PC-3 (cell line): ENCODE measurements around the gene MEX3A. TPM values are rescaled to one million over a fixed set of nuclear protein-coding genes. Genes with fewer than 3 reads are reported as not detected.

Experiments used
- ATAC-seq: fragments of 200-7000 bp; cut with Tn5 transposase; 2 replicates; pipeline ENCODE4 v1.9.1; 2020; ENCODE audit warnings: mild to moderate bottlenecking, moderate library complexity
- BruUV-seq: library from RNA; stranded (reverse); fragments of 400-500 nt; replicated peaks from 2 replicates; lab custom pipeline; 2021; lab: Mats Ljungman, UMichigan
- CTCF ChIA-PET: fragments of 300-600 bp; sonication (Branson Sonifier 250); formaldehyde crosslinking; loops from one replicate; lab custom pipeline; 2022; ENCODE audit warnings: antibody characterized with exemption; lab: Charles Lee
- POLR2A ChIA-PET: fragments of 300-600 bp; sonication (Branson Sonifier 250); formaldehyde crosslinking; loops from one replicate; lab custom pipeline; 2022; ENCODE audit warnings: antibody characterized with exemption; ENCODE audit not compliant: unreplicated experiment; lab: Charles Lee
- DNase-seq: peaks from one replicate; pipeline ENCODE4 v3.0.0-alpha.2; 2015
- H2AFZ ChIP-seq: fragments of 300-600 bp; sonication (generic); 2 replicates; pipeline ENCODE4 v1.6.0; 2016; ENCODE audit warnings: antibody characterized with exemption, low read length
- H3F3A ChIP-seq: fragments of 300-600 bp; sonication (generic); one replicate; pipeline ENCODE4 v1.6.0; 2017; ENCODE audit warnings: antibody characterized with exemption, low read length, control low read depth, mild to moderate bottlenecking; ENCODE audit not compliant: unreplicated experiment
- H3K27ac ChIP-seq: fragments of 300-600 bp; sonication (generic); 2 replicates; pipeline ENCODE4 v1.5.1; 2016; ENCODE audit warnings: mild to moderate bottlenecking, low read length
- H3K27me3 ChIP-seq: fragments of 300-600 bp; sonication (generic); 2 replicates; pipeline ENCODE4 v1.6.1; 2016; ENCODE audit warnings: low read length, mixed read lengths
- H3K36me3 ChIP-seq: fragments of 300-600 bp; sonication (generic); 2 replicates; pipeline ENCODE4 v1.6.1; 2016; ENCODE audit warnings: low read depth, mixed run types, low read length, mixed read lengths
- H3K4me1 ChIP-seq: fragments of 300-600 bp; sonication (generic); 2 replicates; pipeline ENCODE4 v1.5.1; 2016; ENCODE audit warnings: low read length; ENCODE audit not compliant: insufficient read depth
- H3K4me2 ChIP-seq: fragments of 300-600 bp; sonication (generic); 2 replicates; pipeline ENCODE4 v1.6.0; 2016; ENCODE audit warnings: low read length
- H3K4me3 ChIP-seq: fragments of 300-600 bp; sonication (generic); 2 replicates; pipeline ENCODE4 v1.5.1; 2016; ENCODE audit warnings: mild to moderate bottlenecking, low read length, mixed read lengths
- H3K79me2 ChIP-seq: fragments of 300-600 bp; sonication (generic); 2 replicates; pipeline ENCODE4 v1.6.1; 2017; ENCODE audit warnings: low read length, mixed read lengths
- H3K9ac ChIP-seq: fragments of 300-600 bp; sonication (generic); 2 replicates; pipeline ENCODE4 v1.6.0; 2016; ENCODE audit warnings: mild to moderate bottlenecking, low read length
- H3K9me2 ChIP-seq: fragments of 300-600 bp; sonication (generic); replicated peaks from 2 replicates; pipeline ENCODE4 v1.6.1; 2016; ENCODE audit warnings: mixed run types, low read length, mixed read lengths
- H3K9me3 ChIP-seq: fragments of 300-600 bp; sonication (generic); 2 replicates; pipeline ENCODE4 v1.6.1; 2016; ENCODE audit warnings: low read length, mixed read lengths
- H4K20me1 ChIP-seq: fragments of 300-600 bp; sonication (generic); 2 replicates; pipeline ENCODE4 v1.6.1; 2016; ENCODE audit warnings: low read length, mixed read lengths
- EZH2 ChIP-seq: fragments of 300-600 bp; sonication (generic); IDR thresholded peaks from one replicate; pipeline ENCODE4 v1.6.1; 2017; ENCODE audit warnings: antibody characterized with exemption, mild to moderate bottlenecking, low read length; ENCODE audit not compliant: unreplicated experiment
- EZH2phosphoT487 ChIP-seq: fragments of 300-600 bp; sonication (generic); IDR thresholded peaks from 2 replicates; pipeline ENCODE4 v1.6.1; 2018; ENCODE audit warnings: mild to moderate bottlenecking, antibody characterized with exemption, low read length, borderline replicate concordance
- intact Hi-C: fragments of 100-400 bp; cut with micrococcal nuclease; formaldehyde crosslinking; loops from 2 replicates; pipeline ENCODE4 v1.9.0; 2023
- total RNA-seq: library from RNA; depleted of rRNA; stranded (reverse); fragments of >200 nt; gene quantifications from 2 replicates; pipeline ENCODE4 v1.2.3, GENCODE V29; 2014
- TF ChIP-seq, protein P1 (sequence below): fragments of 300-600 bp; sonication (generic); conservative IDR thresholded peaks from 2 replicates; pipeline ENCODE4 v1.5.1; 2017; ENCODE audit warnings: antibody characterized with exemption, low read depth, mild to moderate bottlenecking, low read length

The MEX3A gene
- total RNA-seq, 1 experiment from 2014 or later, result 12.9 TPM

DNA sequence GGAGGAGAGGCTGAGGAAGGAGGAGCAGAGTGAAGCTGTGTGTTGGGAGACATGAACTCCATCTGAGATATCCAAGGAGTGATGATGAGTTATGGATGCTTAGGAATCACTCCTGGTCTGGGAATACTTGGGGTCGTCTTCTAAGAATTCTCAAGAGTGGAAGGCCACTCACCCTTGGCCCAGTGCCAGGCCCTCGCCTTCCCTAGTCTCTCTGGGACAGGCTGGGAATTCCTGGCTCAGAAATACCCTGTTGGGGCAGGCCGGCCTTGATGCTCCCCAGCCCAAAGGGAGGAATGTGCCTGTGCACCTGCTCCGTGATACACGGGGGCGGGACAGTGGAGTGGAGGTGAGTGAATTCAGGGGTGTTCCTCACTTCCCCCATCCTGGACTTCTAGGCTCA is 19.6 kb upstream of the MEX3A start:
- no peak overlapping the region for H3K4me3 ChIP-seq
- CTCF ChIA-PET, result interaction anchor here (0.5 to 0.7 kb wide), 4 partner anchors 21 to 116 kb away, joined by 3 to 6 read pairs (median 4); no protein-coding TSS in a partner anchor
- no peaks in the 10 kb centered on the region for H3K27me3 ChIP-seq
- H3K9ac ChIP-seq, result no peak overlapping the region
- no peaks in the 10 kb centered on the region for H3F3A ChIP-seq
- H3K36me3 ChIP-seq, result no peaks in the 10 kb centered on the region
- no peak for TF ChIP-seq EZH2
- H3K79me2 ChIP-seq, result no peaks in the 10 kb centered on the region
- no TSS peak for BruUV-seq
- H3K4me1 ChIP-seq, result peaks cover 67% of the 10 kb centered on the region
- no peaks in the 10 kb centered on the region for H3K9me2 ChIP-seq
- no peak for DNase-seq
- intact Hi-C loops, result no loop called here
- no peak for ATAC-seq
- H3K9me3 ChIP-seq, result no peaks in the 10 kb centered on the region
- POLR2A ChIA-PET, result interaction anchor here (0.6 kb wide), 1 partner anchor 124 kb away, joined by 29 read pairs; no protein-coding TSS in a partner anchor
- H3K4me2 ChIP-seq, result no peak overlapping the region
- no peak overlapping the region for H2AFZ ChIP-seq
- no peaks in the 10 kb centered on the region for H4K20me1 ChIP-seq
- no peak overlapping the region for H3K27ac ChIP-seq

DNA sequence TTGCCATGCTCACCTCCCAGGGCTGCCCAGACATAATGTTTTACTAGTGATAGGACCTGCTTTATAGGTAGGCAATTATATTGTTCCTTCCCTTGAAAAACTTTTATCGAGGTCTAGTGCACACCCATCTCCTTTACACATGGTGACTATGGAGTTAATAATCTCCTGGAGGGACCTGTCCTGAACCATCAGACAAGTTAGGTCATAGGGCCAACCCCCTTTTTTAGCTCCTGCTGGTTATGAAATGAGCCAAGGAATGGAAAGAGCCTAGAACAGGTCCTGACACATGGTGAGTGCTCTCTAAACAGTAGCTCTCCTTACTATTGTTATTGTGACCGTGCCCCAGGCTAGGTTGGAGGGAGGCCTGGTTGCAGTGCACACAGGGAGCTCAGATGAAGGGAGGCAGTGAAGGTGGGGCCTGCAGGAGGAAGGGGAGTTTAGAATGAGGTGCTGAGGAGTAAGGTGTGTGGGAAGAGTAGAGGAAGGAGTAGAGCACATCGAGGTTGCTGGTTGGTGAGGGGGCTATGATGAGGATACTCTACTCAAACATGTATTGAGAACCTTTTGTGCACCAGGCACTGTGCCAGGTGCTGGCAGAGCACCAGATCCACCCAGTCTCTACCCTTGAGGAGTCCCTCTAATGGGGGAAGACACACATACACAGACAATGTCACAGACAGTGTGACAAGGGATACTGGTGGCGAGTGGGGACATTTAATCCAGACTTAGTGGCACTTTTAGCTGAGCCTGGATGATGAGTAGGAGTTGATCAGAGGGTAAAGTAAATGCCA is 18.1 kb upstream of the MEX3A start:
- H3K27ac ChIP-seq, result peak overlapping the region; percentile 22; the same call in 1 of the 2 replicates
- H3K27me3 ChIP-seq, result no peaks in the 10 kb centered on the region
- POLR2A ChIA-PET, result interaction anchor here (0.5 to 0.6 kb wide), 2 partner anchors 18 to 132 kb away, joined by 3 to 6 read pairs; no protein-coding TSS in a partner anchor
- H3K4me1 ChIP-seq, result peaks cover 70% of the 10 kb centered on the region
- no peaks in the 10 kb centered on the region for H4K20me1 ChIP-seq
- DNase-seq (peak; percentile 67), ATAC-seq (no peak)
- CTCF ChIA-PET, result interaction anchor here (4.7 kb wide), 1 partner anchor 30 kb away, joined by 22 read pairs; no protein-coding TSS in a partner anchor
- peak overlapping the region; percentile 1 for H3K4me2 ChIP-seq
- BruUV-seq, result no TSS peak
- H3F3A ChIP-seq, result no peaks in the 10 kb centered on the region
- H3K9me2 ChIP-seq, result no peaks in the 10 kb centered on the region
- no peaks in the 10 kb centered on the region for H3K9me3 ChIP-seq
- TF ChIP-seq, protein P1, sequence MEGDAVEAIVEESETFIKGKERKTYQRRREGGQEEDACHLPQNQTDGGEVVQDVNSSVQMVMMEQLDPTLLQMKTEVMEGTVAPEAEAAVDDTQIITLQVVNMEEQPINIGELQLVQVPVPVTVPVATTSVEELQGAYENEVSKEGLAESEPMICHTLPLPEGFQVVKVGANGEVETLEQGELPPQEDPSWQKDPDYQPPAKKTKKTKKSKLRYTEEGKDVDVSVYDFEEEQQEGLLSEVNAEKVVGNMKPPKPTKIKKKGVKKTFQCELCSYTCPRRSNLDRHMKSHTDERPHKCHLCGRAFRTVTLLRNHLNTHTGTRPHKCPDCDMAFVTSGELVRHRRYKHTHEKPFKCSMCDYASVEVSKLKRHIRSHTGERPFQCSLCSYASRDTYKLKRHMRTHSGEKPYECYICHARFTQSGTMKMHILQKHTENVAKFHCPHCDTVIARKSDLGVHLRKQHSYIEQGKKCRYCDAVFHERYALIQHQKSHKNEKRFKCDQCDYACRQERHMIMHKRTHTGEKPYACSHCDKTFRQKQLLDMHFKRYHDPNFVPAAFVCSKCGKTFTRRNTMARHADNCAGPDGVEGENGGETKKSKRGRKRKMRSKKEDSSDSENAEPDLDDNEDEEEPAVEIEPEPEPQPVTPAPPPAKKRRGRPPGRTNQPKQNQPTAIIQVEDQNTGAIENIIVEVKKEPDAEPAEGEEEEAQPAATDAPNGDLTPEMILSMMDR, result no peak
- TF ChIP-seq EZH2 (no peak), EZH2phosphoT487 (no peak)
- no peak overlapping the region for H3K9ac ChIP-seq
- no peaks in the 10 kb centered on the region for H3K36me3 ChIP-seq
- H3K79me2 ChIP-seq, result no peaks in the 10 kb centered on the region
- intact Hi-C loops, result no loop called here
- no peak overlapping the region for H3K4me3 ChIP-seq
- no peak overlapping the region for H2AFZ ChIP-seq

DNA sequence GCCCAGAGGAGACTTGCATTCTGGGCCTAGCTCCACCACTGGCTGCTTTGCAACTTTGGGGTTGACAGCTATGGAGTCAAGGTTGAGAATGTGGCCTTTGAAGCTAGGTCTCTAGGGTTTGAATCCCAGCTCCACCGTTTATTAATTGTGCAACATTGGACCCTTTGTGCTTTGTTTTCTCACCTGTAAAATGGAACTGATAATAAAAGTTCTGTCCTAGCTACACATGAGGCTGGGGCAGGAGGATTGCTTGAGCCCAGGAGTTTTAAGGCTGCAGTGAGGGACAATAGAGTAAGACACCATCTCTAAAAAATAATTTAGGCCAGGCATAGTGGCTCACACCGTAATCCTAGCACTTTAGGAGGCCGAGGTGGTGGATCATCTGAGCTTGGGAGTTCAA is 17.0 kb upstream of the MEX3A start:
- no peaks in the 10 kb centered on the region for H3K79me2 ChIP-seq

More for the DNA sequence above, 17.0 kb upstream of the MEX3A start:
- no peaks in the 10 kb centered on the region for H4K20me1 ChIP-seq
- no TSS peak for BruUV-seq
- ATAC-seq (no peak), DNase-seq (no peak)
- no peak overlapping the region for H3K9ac ChIP-seq
- no peak overlapping the region for H3K4me3 ChIP-seq
- TF ChIP-seq, protein P1, result no peak
- TF ChIP-seq EZH2phosphoT487 (no peak), EZH2 (no peak)
- H3K9me3 ChIP-seq, result no peaks in the 10 kb centered on the region
- H3K4me2 ChIP-seq, result no peak overlapping the region
- H3K4me1 ChIP-seq, result peaks cover 64% of the 10 kb centered on the region
- no peaks in the 10 kb centered on the region for H3F3A ChIP-seq
- CTCF ChIA-PET, result interaction anchor here (4.7 kb wide), 1 partner anchor 31 kb away, joined by 22 read pairs; no protein-coding TSS in a partner anchor
- no peak overlapping the region for H2AFZ ChIP-seq
- POLR2A ChIA-PET, result interaction anchor here (0.8 kb wide), 1 partner anchor 29 kb away, joined by 3 read pairs; no protein-coding TSS in a partner anchor
- no peak overlapping the region for H3K27ac ChIP-seq
- H3K27me3 ChIP-seq, result no peaks in the 10 kb centered on the region
- no peaks in the 10 kb centered on the region for H3K9me2 ChIP-seq
- intact Hi-C loops, result no loop called here
- no peaks in the 10 kb centered on the region for H3K36me3 ChIP-seq
